Thymus (tissue), 11 donors: ENCODE results near the gene TBXAS1. TPM values are rescaled to one million over a fixed set of nuclear protein-coding genes. Genes with fewer than 3 reads are reported as not detected.

ENCODE experiments used
- DNase-seq, 9 donors: peaks; one replicate each; pipeline ENCODE4 v3.0.0-alpha.2; 2013; ENCODE audit warnings: low spot score in 9 of 9, low read depth in 6 of 9, missing footprints in 1 of 9
- H3K27ac ChIP-seq, 2 donors: one replicate each; pipeline ENCODE4 v1.5.1; 2013; ENCODE audit warnings: control low read depth in 1 of 2, low read depth in 1 of 2, low read length in 1 of 2, mild to moderate bottlenecking in 1 of 2, moderate library complexity in 1 of 2
- H3K27me3 ChIP-seq, 2 donors: one replicate each; pipeline ENCODE4 v1.5.1; 2013; ENCODE audit warnings: low read length in 1 of 2; ENCODE audit not compliant: control insufficient read depth in 2 of 2, insufficient read depth in 1 of 2
- H3K36me3 ChIP-seq, 2 donors: one replicate each; pipeline ENCODE4 v1.5.1; 2013; ENCODE audit warnings: low read length in 1 of 2, mild to moderate bottlenecking in 1 of 2, moderate library complexity in 1 of 2; ENCODE audit not compliant: control insufficient read depth in 2 of 2, insufficient read depth in 2 of 2
- H3K4me1 ChIP-seq, 2 donors: one replicate each; pipeline ENCODE4 v1.5.1; 2013; ENCODE audit warnings: low read length in 2 of 2; ENCODE audit not compliant: control insufficient read depth in 2 of 2, insufficient read depth in 2 of 2
- H3K4me3 ChIP-seq, 2 donors: one replicate each; pipeline ENCODE4 v1.5.1; 2013; ENCODE audit warnings: low read length in 2 of 2, control low read depth in 1 of 2, mild to moderate bottlenecking in 1 of 2
- H3K9me3 ChIP-seq, 2 donors: one replicate each; pipeline ENCODE4 v1.5.1; 2013; ENCODE audit warnings: low read length in 1 of 2, mild to moderate bottlenecking in 1 of 2; ENCODE audit not compliant: control insufficient read depth in 2 of 2, insufficient read depth in 1 of 2
- WGBS: extraction: QIAGEN DNeasy Blood & Tissue Kit; methylation state at CpG from one replicate; pipeline ENCODE4 v1.1.7; 2013; 5-methylcytosine and 5-hydroxymethylcytosine counted together
- polyA plus RNA-seq: library from polyadenylated mRNA; stranded (reverse); fragments of 200-250 nt; gene quantifications from one replicate; pipeline ENCODE4 v1.2.3, GENCODE V29; 2013
- total RNA-seq: library from RNA; stranded (reverse); fragments of 120-200 nt; gene quantifications from one replicate; pipeline ENCODE4 v1.2.4, GENCODE V29; 2013
- donor health status: healthy.

TBXAS1 gene
- total and polyA plus RNA-seq, 2 donors: 15.3 to 16.3 TPM

GRCh38 chr7:139886206-139886605 lies 57.1 kb downstream of the TBXAS1 start:
- no peak overlapping the region for H3K4me3 ChIP-seq
- WGBS: 26% methylated on average over 2 of the region's 2 CpGs
- no peak overlapping the region for H3K27ac ChIP-seq
- peaks cover 0 to 25% of the 10 kb centered on the region in 2 donors for H3K4me1 ChIP-seq
- H3K36me3 ChIP-seq: peaks cover 0 to 6% of the 10 kb centered on the region in 2 donors
- no peaks in the 10 kb centered on the region for H3K27me3 ChIP-seq
- DNase-seq: peak in 1 of 9 donors; percentile 22
- H3K9me3 ChIP-seq: no peaks in the 10 kb centered on the region

GRCh38 chr7:139886899-139887298 lies 57.8 kb downstream of the TBXAS1 start:
- Histone ChIP-seq H3K9me3 (no peaks in the 10 kb centered on the region), H3K4me3 (no peak overlapping the region), H3K36me3 (peaks cover 0 to 2% of the 10 kb centered on the region in 2 donors), H3K27ac (no peak overlapping the region), H3K27me3 (no peaks in the 10 kb centered on the region), H3K4me1 (peaks cover 0 to 25% of the 10 kb centered on the region in 2 donors)
- no peak for DNase-seq
- 97% methylated on average over 2 of the region's 2 CpGs for WGBS

GRCh38 chr7:139887992-139888481 lies 59.0 kb downstream of the TBXAS1 start:
- H3K4me1 ChIP-seq: peaks cover 0 to 25% of the 10 kb centered on the region in 2 donors
- peaks cover 0 to 2% of the 10 kb centered on the region in 2 donors for H3K36me3 ChIP-seq
- no peak overlapping the region for H3K27ac ChIP-seq
- 78% methylated on average over 5 of the region's 5 CpGs for WGBS
- H3K27me3 ChIP-seq: no peaks in the 10 kb centered on the region
- H3K9me3 ChIP-seq: no peaks in the 10 kb centered on the region
- H3K4me3 ChIP-seq: no peak overlapping the region
- no peak for DNase-seq

- H3K9me3 ChIP-seq: no peaks in the 10 kb centered on the region
- no peak overlapping the region for H3K4me3 ChIP-seq
- WGBS: 97% methylated on average over 5 of the region's 5 CpGs
- DNase-seq: no peak
- H3K27me3 ChIP-seq: no peaks in the 10 kb centered on the region
- H3K36me3 ChIP-seq: peaks cover 0 to 2% of the 10 kb centered on the region in 2 donors
- H3K27ac ChIP-seq: no peak overlapping the region
- peaks cover 0 to 20% of the 10 kb centered on the region in 2 donors for H3K4me1 ChIP-seq
These were observed 60.3 kb downstream of the TBXAS1 start for GRCh38 chr7:139889186-139889871.

GRCh38 chr7:139893461-139893860 lies 64.4 kb downstream of the TBXAS1 start:
- Histone ChIP-seq H3K4me1 (peaks cover 0 to 2% of the 10 kb centered on the region in 2 donors), H3K4me3 (no peak overlapping the region), H3K36me3 (peaks cover 0 to 3% of the 10 kb centered on the region in 2 donors), H3K9me3 (no peaks in the 10 kb centered on the region), H3K27ac (no peak overlapping the region), H3K27me3 (no peaks in the 10 kb centered on the region)
- 100% methylated on average over 1 of the region's 1 CpG for WGBS
- DNase-seq: no peak

GRCh38 chr7:139893999-139894398 lies 64.9 kb downstream of the TBXAS1 start:
- Histone ChIP-seq H3K9me3 (no peaks in the 10 kb centered on the region), H3K4me3 (no peak overlapping the region), H3K4me1 (no peaks in the 10 kb centered on the region), H3K27me3 (no peaks in the 10 kb centered on the region), H3K36me3 (peaks cover 0 to 3% of the 10 kb centered on the region in 2 donors), H3K27ac (no peak overlapping the region)
- WGBS: 97% methylated on average over 4 of the region's 4 CpGs
- no peak for DNase-seq

- Histone ChIP-seq H3K36me3 (peaks cover 0 to 3% of the 10 kb centered on the region in 2 donors), H3K27me3 (no peaks in the 10 kb centered on the region), H3K9me3 (no peaks in the 10 kb centered on the region), H3K27ac (no peak overlapping the region), H3K4me1 (no peaks in the 10 kb centered on the region), H3K4me3 (no peak overlapping the region)
- no peak for DNase-seq
- WGBS: 95% methylated on average over 6 of the region's 6 CpGs
These were observed 66.2 kb downstream of the TBXAS1 start for GRCh38 chr7:139895141-139895829.

- no peaks in the 10 kb centered on the region for H3K4me1 ChIP-seq
- 98% methylated on average over 3 of the region's 3 CpGs for WGBS
- H3K27ac ChIP-seq: no peak overlapping the region
- H3K4me3 ChIP-seq: no peak overlapping the region
- H3K36me3 ChIP-seq: peaks cover 3% of the 10 kb centered on the region in 2 donors
- no peaks in the 10 kb centered on the region for H3K27me3 ChIP-seq
- no peak for DNase-seq
- no peaks in the 10 kb centered on the region for H3K9me3 ChIP-seq
These were observed 67.2 kb downstream of the TBXAS1 start for GRCh38 chr7:139896288-139896687.

- Histone ChIP-seq H3K27ac (no peak overlapping the region), H3K4me1 (no peaks in the 10 kb centered on the region), H3K4me3 (no peak overlapping the region), H3K36me3 (peaks cover 3% of the 10 kb centered on the region in 2 donors), H3K27me3 (no peaks in the 10 kb centered on the region), H3K9me3 (no peaks in the 10 kb centered on the region)
- DNase-seq: no peak
- WGBS: 97% methylated on average over 6 of the region's 6 CpGs
These were observed 67.8 kb downstream of the TBXAS1 start for GRCh38 chr7:139896831-139897230.
